GM12878 (cell line): Measurements from ENCODE around the gene OR2A5. TPM values are rescaled to one million over a fixed set of nuclear protein-coding genes. Genes with fewer than 3 reads are reported as not detected.

Source experiments
- ATAC-seq: fragments of 200-7000 bp; cut with Tn5 transposase; 3 replicates; pipeline ENCODE4 v1.9.1; 2020; ENCODE audit warnings: mild to moderate bottlenecking, moderate library complexity
- BruUV-seq: library from RNA; stranded (reverse); fragments of 400-500 nt; replicated peaks from 2 replicates; lab custom pipeline; 2021; lab: Mats Ljungman, UMichigan
- CTCF ChIA-PET: fragments of 300-600 bp; sonication (Branson Sonifier 250); formaldehyde crosslinking; extraction: SDS; loops from one replicate; lab custom pipeline; 2021; ENCODE audit warnings: inconsistent platforms; lab: Yijun Ruan, JAX
- POLR2A ChIA-PET: fragments of 350-600 bp; formaldehyde crosslinking; extraction: SDS; loops from one replicate; lab custom pipeline; 2021; ENCODE audit warnings: inconsistent platforms; lab: Charles Lee
- RAD21 ChIA-PET: fragments of 300-600 bp; sonication (Branson Sonifier 250); formaldehyde crosslinking; loops from one replicate; lab custom pipeline; 2023; ENCODE audit warnings: antibody characterized with exemption; ENCODE audit not compliant: unreplicated experiment; lab: Charles Lee
- SMC1A ChIA-PET: fragments of 300-600 bp; sonication (Branson Sonifier 250); formaldehyde crosslinking; loops from one replicate; lab custom pipeline; 2023; ENCODE audit not compliant: unreplicated experiment, uncharacterized antibody; lab: Charles Lee
- DNase-seq: peaks from one replicate; pipeline ENCODE4 v3.0.0-alpha.2; 2011; ENCODE audit warnings: low read depth, low spot score
- FAIRE-seq: peaks from 3 replicates; lab custom pipeline; 2011; peaks lifted over from hg19 to GRCh38; lab: Jason Lieb, UNC
- H2AFZ ChIP-seq: 2 replicates; pipeline ENCODE4 v1.6.0; 2011; ENCODE audit warnings: low read depth, low read length, control low read depth; ENCODE audit not compliant: control insufficient read depth
- H3K27ac ChIP-seq: 2 replicates; pipeline ENCODE4 v1.5.1; 2011; ENCODE audit warnings: control low read depth; ENCODE audit not compliant: control insufficient read depth, insufficient read depth
- H3K27me3 ChIP-seq, 2 experiments: replicated peaks in 1 of 2; 2 replicates each; pipeline versions ENCODE4 v1.6.0 to v1.6.1; 2011; ENCODE audit warnings: low read length in 1 of 2; ENCODE audit not compliant: control insufficient read depth in 2 of 2, insufficient read depth in 2 of 2
- H3K36me3 ChIP-seq, 2 experiments: 2 replicates each; pipeline ENCODE4 v1.5.1; 2011; ENCODE audit warnings: low read length in 1 of 2; ENCODE audit not compliant: control insufficient read depth in 2 of 2, insufficient read depth in 2 of 2
- H3K4me1 ChIP-seq: 2 replicates; pipeline ENCODE4 v1.6.1; 2011; ENCODE audit warnings: mild to moderate bottlenecking, low read length, moderate library complexity, mixed read lengths; ENCODE audit not compliant: control insufficient read depth, insufficient read depth
- H3K4me2 ChIP-seq: 2 replicates; pipeline ENCODE4 v1.6.0; 2011; ENCODE audit warnings: control low read depth; ENCODE audit not compliant: control insufficient read depth, insufficient read depth
- H3K4me3 ChIP-seq: fragments of 200-600 bp; sonication (generic); 2 replicates; pipeline ENCODE4 v1.5.1; 2016
- H3K79me2 ChIP-seq: 2 replicates; pipeline ENCODE4 v1.6.0; 2011; ENCODE audit warnings: low read length; ENCODE audit not compliant: control insufficient read depth, insufficient read depth
- H3K9ac ChIP-seq: 2 replicates; pipeline ENCODE4 v1.8.0; 2011; ENCODE audit warnings: low read length, control low read depth, mixed read lengths; ENCODE audit not compliant: control insufficient read depth, insufficient read depth
- H3K9me3 ChIP-seq: replicated peaks from 3 replicates; pipeline ENCODE4 v1.5.1; 2011; ENCODE audit warnings: mild to moderate bottlenecking, low read length; ENCODE audit not compliant: control insufficient read depth, insufficient read depth
- H4K20me1 ChIP-seq: 2 replicates; pipeline ENCODE4 v1.6.0; 2011; ENCODE audit not compliant: control insufficient read depth, insufficient read depth
- ASH2L ChIP-seq: fragments of 300-600, 200-600 bp; sonication (generic); IDR thresholded peaks from 2 replicates; pipeline ENCODE4 v1.6.1; 2017; ENCODE audit warnings: low read depth, mild to moderate bottlenecking, borderline replicate concordance
- BACH1 ChIP-seq: fragments of 450-650 bp; IDR thresholded peaks from 2 replicates; pipeline ENCODE4 v1.6.1; 2017; ENCODE audit warnings: mild to moderate bottlenecking, borderline replicate concordance
- BMI1 ChIP-seq: fragments of 450-650 bp; IDR thresholded peaks from 2 replicates; pipeline ENCODE4 v1.6.1; 2016; ENCODE audit warnings: mild to moderate bottlenecking, moderate library complexity, borderline replicate concordance
- CREM ChIP-seq: IDR thresholded peaks from 2 replicates; pipeline ENCODE4 v1.6.1; 2014; ENCODE audit warnings: antibody characterized with exemption, low read depth
- KDM1A ChIP-seq: fragments of 200-600 bp; sonication (generic); IDR thresholded peaks from 2 replicates; pipeline ENCODE4 v1.6.1; 2016; ENCODE audit warnings: borderline replicate concordance
- NFYB ChIP-seq: IDR thresholded peaks from 2 replicates; pipeline ENCODE4 v1.6.1; 2011; ENCODE audit warnings: low read depth, mild to moderate bottlenecking, low read length, improper control_type of control experiment, moderate library complexity; ENCODE audit not compliant: insufficient read depth
- NR2F1 ChIP-seq: fragments of 450-650 bp; conservative IDR thresholded peaks from 2 replicates; pipeline ENCODE4 v1.6.1; 2017; ENCODE audit warnings: mild to moderate bottlenecking
- RCOR1 ChIP-seq: conservative IDR thresholded peaks from 2 replicates; pipeline ENCODE4 v1.6.1; 2012; ENCODE audit warnings: low read depth, low read length, improper control_type of control experiment
- RFX5 ChIP-seq: IDR thresholded peaks from 2 replicates; pipeline ENCODE4 v1.6.1; 2011; ENCODE audit warnings: low read depth, low read length, improper control_type of control experiment
- SMARCA5 ChIP-seq: fragments of 450-650 bp; IDR thresholded peaks from 2 replicates; pipeline ENCODE4 v1.6.1; 2017; ENCODE audit warnings: mild to moderate bottlenecking
- SPI1 ChIP-seq: IDR thresholded peaks from 2 replicates; pipeline ENCODE4 v1.6.1; 2011; ENCODE audit warnings: low read depth, mild to moderate bottlenecking, low read length, moderate library complexity, borderline replicate concordance; ENCODE audit not compliant: insufficient read depth
- TCF3 ChIP-seq: IDR thresholded peaks from 2 replicates; pipeline ENCODE4 v1.6.1; 2012; ENCODE audit warnings: low read depth, mild to moderate bottlenecking, low read length, borderline replicate concordance; ENCODE audit not compliant: insufficient read depth
- YBX1 ChIP-seq: fragments of 450-650 bp; IDR thresholded peaks from 2 replicates; pipeline ENCODE4 v1.6.1; 2016; ENCODE audit warnings: antibody characterized with exemption
- ZBED1 ChIP-seq: IDR thresholded peaks from 2 replicates; pipeline ENCODE4 v1.6.1; 2016; ENCODE audit warnings: borderline replicate concordance
- WGBS: methylation state at CpG from one replicate; pipeline ENCODE4 v1.1.6; 2016; ENCODE audit warnings: low lambda C conversion rate; ENCODE audit not compliant: insufficient replicate concordance, insufficient coverage; ENCODE audit errors: missing lambda C conversion rate; 5-methylcytosine and 5-hydroxymethylcytosine counted together
- in situ Hi-C: fragments of 300-500 bp; cut with MboI; formaldehyde crosslinking; loops from 9 replicates; pipeline ENCODE4 v1.14.3; 2018; ENCODE audit warnings: mixed read lengths
- intact Hi-C: fragments of 100-400 bp; cut with micrococcal nuclease; formaldehyde crosslinking; loops from one replicate; pipeline ENCODE4 v1.14.2; 2022; ENCODE audit not compliant: unreplicated experiment
- polyA plus RNA-seq, 11 experiments: library from polyadenylated mRNA; depleted of rRNA in 4 of 11; unstranded in 6 of 11; stranded (reverse) in 5 of 11; fragments of >200 nt; fragmentation: Nextera tagmentation in 4 of 11; fragmentation: Illumina TruSeq in 1 of 11; extraction: Ambion mirVana in 4 of 11; extraction: Trizol in 1 of 11; gene quantifications; 1 replicate in 1 of 11; 2 replicates in 10 of 11; pipeline versions ENCODE4 v1.2.1 to v1.2.3, GENCODE V29; 2011 to 2016; ENCODE audit warnings: inconsistent platforms in 2 of 11, missing spikeins in 2 of 11, low read depth in 1 of 11
- total RNA-seq, 4 experiments: library from RNA; depleted of rRNA in 3 of 4; stranded (reverse); fragments of >200 nt in 3 of 4; fragmentation: Illumina TruSeq in 1 of 4; extraction: Trizol in 1 of 4; gene quantifications; 2 replicates each; pipeline versions ENCODE4 v1.2.1 to v1.2.3, GENCODE V29; 2013 to 2021
- TF ChIP-seq, protein P1 (sequence below): fragments of 450-650 bp; IDR thresholded peaks from 2 replicates; pipeline ENCODE4 v1.6.1; 2018; ENCODE audit warnings: borderline replicate concordance, mild to moderate bottlenecking; ENCODE audit not compliant: partially characterized antibody
- TF ChIP-seq, protein P2 (sequence below): IDR thresholded peaks from 2 replicates; pipeline ENCODE4 v1.6.1; 2011; ENCODE audit warnings: borderline replicate concordance, low read depth, mild to moderate bottlenecking, moderate library complexity, mixed read lengths, low read length; ENCODE audit not compliant: insufficient read depth; ENCODE audit errors: extremely low read length

The OR2A5 gene
- total and polyA plus RNA-seq, 10 of the 15 experiments (the other 5 are each of a cell fraction or from before 2014, with no cell fraction given): 0.19 TPM; not detected in 9

GRCh38 chr7:144038887-144039286, 9.9 kb upstream of the OR2A5 start:
- ATAC-seq (no peak), FAIRE-seq (no peak), DNase-seq (no peak)
- Histone ChIP-seq H3K27ac (no peak overlapping the region), H3K9ac (no peak overlapping the region), H3K9me3 (no peaks in the 10 kb centered on the region), H3K27me3 (no peaks in the 10 kb centered on the region), H3K4me2 (no peak overlapping the region), H4K20me1 (no peaks in the 10 kb centered on the region), H2AFZ (no peak overlapping the region), H3K4me1 (no peaks in the 10 kb centered on the region), H3K36me3 (no peaks in the 10 kb centered on the region), H3K79me2 (no peaks in the 10 kb centered on the region), H3K4me3 (no peak overlapping the region)
- no TSS peak for BruUV-seq
- SMC1A ChIA-PET: interaction anchor here (0.9 kb wide), 1 partner anchor 89 kb away, joined by 3 read pairs; no protein-coding TSS in a partner anchor
- no peak for TF ChIP-seq RCOR1
- POLR2A ChIA-PET: no interaction called here
- RAD21 ChIA-PET: no interaction called here
- in situ Hi-C loops (no loop called here), intact Hi-C loops (no loop called here)
- 12% methylated on average over 4 of the region's 4 CpGs for WGBS
- CTCF ChIA-PET: no interaction called here

DNA sequence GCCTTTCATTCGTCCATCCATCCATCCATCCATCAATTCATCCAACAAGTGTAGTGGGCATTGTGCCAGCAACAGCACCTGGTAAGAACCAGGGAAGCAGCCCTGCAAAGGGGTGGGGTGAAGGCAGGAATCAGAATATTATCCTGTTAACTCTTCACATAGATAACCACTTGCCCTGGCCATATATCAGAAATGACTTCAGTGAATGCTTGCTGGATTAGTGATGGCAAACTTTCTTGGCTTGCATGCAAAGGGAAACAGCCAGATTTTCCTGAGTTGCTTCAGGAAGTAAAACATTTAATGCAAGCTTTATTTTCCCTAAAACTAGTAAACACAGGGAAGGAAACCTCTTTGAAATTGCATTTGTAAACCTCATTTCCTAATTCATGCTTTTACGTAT, 743 bp downstream of the OR2A5 start:
- RAD21 ChIA-PET: no interaction called here

More for the DNA sequence above, 743 bp downstream of the OR2A5 start:
- intact Hi-C loops (no loop called here), in situ Hi-C loops (no loop called here)
- Histone ChIP-seq H3K27ac (no peak overlapping the region), H3K4me1 (no peaks in the 10 kb centered on the region), H2AFZ (no peak overlapping the region), H4K20me1 (no peaks in the 10 kb centered on the region), H3K9me3 (no peaks in the 10 kb centered on the region), H3K27me3 (no peaks in the 10 kb centered on the region; a peak in 1 of 4 replicates), H3K9ac (no peak overlapping the region), H3K4me2 (no peak overlapping the region), H3K36me3 (no peaks in the 10 kb centered on the region), H3K4me3 (no peak overlapping the region), H3K79me2 (no peaks in the 10 kb centered on the region)
- no peak for TF ChIP-seq RFX5
- TF ChIP-seq BMI1: no peak
- TF ChIP-seq ZBED1: no peak
- TF ChIP-seq NR2F1: no peak
- TF ChIP-seq, protein P1, sequence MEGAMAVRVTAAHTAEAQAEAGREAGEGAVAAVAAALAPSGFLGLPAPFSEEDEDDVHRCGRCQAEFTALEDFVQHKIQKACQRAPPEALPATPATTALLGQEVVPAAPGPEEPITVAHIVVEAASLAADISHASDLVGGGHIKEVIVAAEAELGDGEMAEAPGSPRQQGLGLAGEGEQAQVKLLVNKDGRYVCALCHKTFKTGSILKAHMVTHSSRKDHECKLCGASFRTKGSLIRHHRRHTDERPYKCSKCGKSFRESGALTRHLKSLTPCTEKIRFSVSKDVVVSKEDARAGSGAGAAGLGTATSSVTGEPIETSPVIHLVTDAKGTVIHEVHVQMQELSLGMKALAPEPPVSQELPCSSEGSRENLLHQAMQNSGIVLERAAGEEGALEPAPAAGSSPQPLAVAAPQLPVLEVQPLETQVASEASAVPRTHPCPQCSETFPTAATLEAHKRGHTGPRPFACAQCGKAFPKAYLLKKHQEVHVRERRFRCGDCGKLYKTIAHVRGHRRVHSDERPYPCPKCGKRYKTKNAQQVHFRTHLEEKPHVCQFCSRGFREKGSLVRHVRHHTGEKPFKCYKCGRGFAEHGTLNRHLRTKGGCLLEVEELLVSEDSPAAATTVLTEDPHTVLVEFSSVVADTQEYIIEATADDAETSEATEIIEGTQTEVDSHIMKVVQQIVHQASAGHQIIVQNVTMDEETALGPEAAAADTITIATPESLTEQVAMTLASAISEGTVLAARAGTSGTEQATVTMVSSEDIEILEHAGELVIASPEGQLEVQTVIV: no peak
- no peak for TF ChIP-seq CREM
- no peak for TF ChIP-seq SMARCA5
- TF ChIP-seq ASH2L: no peak
- no peak for TF ChIP-seq KDM1A
- no peak for TF ChIP-seq SPI1
- no peak for TF ChIP-seq NFYB
- TF ChIP-seq YBX1: no peak
- no peak for TF ChIP-seq TCF3
- no peak for TF ChIP-seq BACH1
- TF ChIP-seq, protein P2, sequence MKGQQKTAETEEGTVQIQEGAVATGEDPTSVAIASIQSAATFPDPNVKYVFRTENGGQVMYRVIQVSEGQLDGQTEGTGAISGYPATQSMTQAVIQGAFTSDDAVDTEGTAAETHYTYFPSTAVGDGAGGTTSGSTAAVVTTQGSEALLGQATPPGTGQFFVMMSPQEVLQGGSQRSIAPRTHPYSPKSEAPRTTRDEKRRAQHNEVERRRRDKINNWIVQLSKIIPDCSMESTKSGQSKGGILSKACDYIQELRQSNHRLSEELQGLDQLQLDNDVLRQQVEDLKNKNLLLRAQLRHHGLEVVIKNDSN: no peak
- CTCF ChIA-PET: no interaction called here
- POLR2A ChIA-PET: no interaction called here
- FAIRE-seq: no peak
- ATAC-seq: no peak
- SMC1A ChIA-PET: no interaction called here
- WGBS: 41% methylated on average over 2 of the region's 2 CpGs
- BruUV-seq: no TSS peak
- no peak for DNase-seq
